NB4 (cell line): Measurements from ENCODE around the gene DHRS11.
A peak's percentile ranks its signal among the peaks of the same experiment; 100 is the strongest.

Experiments used
- DNase-seq: peaks from one replicate; pipeline ENCODE4 v3.0.0; 2010; ENCODE audit warnings: low read depth
- H3K4me3 ChIP-seq: one replicate; pipeline ENCODE4 v1.5.1; 2011; ENCODE audit warnings: mild to moderate bottlenecking, low read depth, low read length, moderate library complexity
- CTCF ChIP-seq: IDR thresholded peaks from one replicate; pipeline ENCODE4 v1.5.1; 2012; ENCODE audit warnings: low read depth, low read length
- MAX ChIP-seq: IDR thresholded peaks from 2 replicates; pipeline ENCODE4 v1.6.1; 2011; ENCODE audit warnings: low read depth, low read length
- MYC ChIP-seq: IDR thresholded peaks from 2 replicates; pipeline ENCODE4 v1.6.1; 2011; ENCODE audit warnings: low read depth, low read length
- POLR2A ChIP-seq: IDR thresholded peaks from 2 replicates; pipeline ENCODE4 v1.6.1; 2011; ENCODE audit warnings: mild to moderate bottlenecking; ENCODE audit not compliant: insufficient read length; ENCODE audit errors: extremely low read depth

The DHRS11 gene

GRCh38 chr17:36645422-36645821 lies 53.7 kb downstream of the DHRS11 start:
- DNase-seq: no peak
- no peak for TF ChIP-seq MYC
- no peak for TF ChIP-seq MAX
- TF ChIP-seq CTCF: no peak
- TF ChIP-seq POLR2A: no peak
- no peak overlapping the region for H3K4me3 ChIP-seq

GRCh38 chr17:36647636-36648035 lies 56.0 kb downstream of the DHRS11 start:
- TF ChIP-seq MYC (no peak), CTCF (no peak), MAX (no peak), POLR2A (no peak)
- peak; percentile 21 for DNase-seq
- H3K4me3 ChIP-seq: no peak overlapping the region

GRCh38 chr17:36650096-36650775 lies 58.6 kb downstream of the DHRS11 start:
- no peak overlapping the region for H3K4me3 ChIP-seq
- TF ChIP-seq MYC (no peak), MAX (no peak), CTCF (no peak), POLR2A (no peak)
- no peak for DNase-seq
